Gastrocnemius medialis (tissue), 4 donors: Measurements from ENCODE around the gene C1orf141.
"Not testable (repeated sequence)": the region's sequence is repeated elsewhere in the genome, so short reads cannot be mapped to it uniquely, and the experiment has no call there.

Experiments
- POLR2A ChIP-seq, 2 donors: fragments of 450-650 bp; IDR thresholded peaks; one replicate each; pipeline ENCODE4 v1.6.1; 2017; ENCODE audit warnings: antibody characterized with exemption in 2 of 2, mild to moderate bottlenecking in 2 of 2, moderate library complexity in 2 of 2
- TF ChIP-seq, protein P1 (sequence below), 5 experiments: fragments of 450-650 bp in 3 of 5; fragments of 200-600 bp in 2 of 5; sonication (generic) in 2 of 5; IDR thresholded peaks in 4 of 5; conservative IDR thresholded peaks in 1 of 5; 1 replicate in 4 of 5; 2 replicates in 1 of 5; pipeline ENCODE4 v1.5.1; 2016 to 2019; ENCODE audit warnings: antibody characterized with exemption in 5 of 5, mild to moderate bottlenecking in 3 of 5, moderate library complexity in 3 of 5

DNA sequence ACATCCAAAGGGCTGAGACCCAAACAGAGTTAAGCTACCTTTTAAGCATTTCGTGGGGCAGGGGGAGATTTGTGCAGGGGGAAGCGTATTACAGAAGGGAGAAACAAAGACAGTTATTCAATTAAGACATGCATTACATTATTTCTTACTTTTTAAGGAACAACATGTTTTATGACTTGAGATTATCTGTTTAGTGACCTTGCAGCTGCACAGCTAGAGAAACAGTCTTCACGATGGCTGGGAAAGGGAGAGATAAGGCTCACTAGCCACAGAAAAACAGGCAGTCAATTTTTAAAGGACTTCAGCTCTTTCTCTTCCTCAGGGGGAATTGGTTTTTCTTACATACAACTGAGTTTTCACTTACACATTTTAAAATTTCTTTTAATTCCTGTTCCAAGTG lies 7.1 kb upstream of the C1orf141 start:
- TF ChIP-seq, protein P1, sequence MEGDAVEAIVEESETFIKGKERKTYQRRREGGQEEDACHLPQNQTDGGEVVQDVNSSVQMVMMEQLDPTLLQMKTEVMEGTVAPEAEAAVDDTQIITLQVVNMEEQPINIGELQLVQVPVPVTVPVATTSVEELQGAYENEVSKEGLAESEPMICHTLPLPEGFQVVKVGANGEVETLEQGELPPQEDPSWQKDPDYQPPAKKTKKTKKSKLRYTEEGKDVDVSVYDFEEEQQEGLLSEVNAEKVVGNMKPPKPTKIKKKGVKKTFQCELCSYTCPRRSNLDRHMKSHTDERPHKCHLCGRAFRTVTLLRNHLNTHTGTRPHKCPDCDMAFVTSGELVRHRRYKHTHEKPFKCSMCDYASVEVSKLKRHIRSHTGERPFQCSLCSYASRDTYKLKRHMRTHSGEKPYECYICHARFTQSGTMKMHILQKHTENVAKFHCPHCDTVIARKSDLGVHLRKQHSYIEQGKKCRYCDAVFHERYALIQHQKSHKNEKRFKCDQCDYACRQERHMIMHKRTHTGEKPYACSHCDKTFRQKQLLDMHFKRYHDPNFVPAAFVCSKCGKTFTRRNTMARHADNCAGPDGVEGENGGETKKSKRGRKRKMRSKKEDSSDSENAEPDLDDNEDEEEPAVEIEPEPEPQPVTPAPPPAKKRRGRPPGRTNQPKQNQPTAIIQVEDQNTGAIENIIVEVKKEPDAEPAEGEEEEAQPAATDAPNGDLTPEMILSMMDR (IDR thresholded peaks at IDR 0.05 in 4 of 5, conservative IDR thresholded peaks at IDR 0.05 in 1 of 5): not testable (repeated sequence)
- TF ChIP-seq POLR2A (IDR thresholded peaks at IDR 0.05): not testable (repeated sequence)
